Measurements from ENCODE around the gene EPM2A. TPM values are rescaled to one million over a fixed set of nuclear protein-coding genes. Genes with fewer than 3 reads are reported as not detected.

Gene EPM2A
- total RNA-seq, 5 donors from 2014 or later (not counting 1 experiment from before 2014, with no cell fraction given): 9.0 to 13.5 (median 10.7) TPM

DNA sequence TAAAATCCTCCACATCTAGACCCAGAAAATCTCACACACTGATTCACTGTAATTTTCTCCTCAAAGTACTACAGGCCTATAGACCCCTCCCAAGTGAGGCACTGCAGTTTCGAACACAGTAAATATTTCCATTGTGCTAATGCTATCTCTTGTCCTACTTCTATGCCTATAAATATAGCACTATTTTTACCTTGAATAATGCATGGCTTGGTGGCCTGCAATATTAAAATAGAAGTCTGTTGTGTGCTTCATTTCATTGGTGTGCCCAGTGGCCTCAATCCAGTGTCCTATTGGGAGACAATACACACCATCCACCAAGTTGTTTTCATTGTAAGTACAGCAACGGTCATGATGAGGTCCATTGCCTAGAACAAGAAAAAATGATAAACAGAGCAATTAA is 49.4 kb downstream of the EPM2A start:
- Mint-ChIP-seq H3K27me3 (no peaks in the 10 kb centered on the region), H3K27ac (no peak overlapping the region), H3K9me3 (peaks cover 5 to 10% (median 9%) of the 10 kb centered on the region in 3 donors), H3K36me3 (peaks cover 37% of the 10 kb centered on the region), H3K4me3 (no peak overlapping the region), H3K4me1 (no peaks in the 10 kb centered on the region)
- Histone ChIP-seq H3K4me1 (ENCODE audit: control insufficient read depth in 1 of 2, extremely low read depth in 1 of 2, insufficient read depth in 2 of 2, low read length in 2 of 2) (no peaks in the 10 kb centered on the region), H3K9me3 (no peaks in the 10 kb centered on the region), H3K27ac (ENCODE audit: low read length) (no peak overlapping the region), H3K36me3 (ENCODE audit: control insufficient read depth in 2 of 2, extremely low read depth in 1 of 2, insufficient read depth in 1 of 2, low read length in 1 of 2) (no peaks in the 10 kb centered on the region), H3K4me3 (ENCODE audit: control insufficient read depth in 1 of 2, extremely low read depth in 1 of 2, low read length in 1 of 2) (no peak overlapping the region), H3K27me3 (replicated peaks in 1 of 2; ENCODE audit: control insufficient read depth in 2 of 2, extremely low read depth in 1 of 2, insufficient read depth in 2 of 2, low read length in 1 of 2) (no peaks in the 10 kb centered on the region)
- no peak for DNase-seq
- WGBS (ENCODE audit: insufficient coverage): no CpG with 5 or more reads among the region's 2 CpGs
- ChIA-PET CTCF (interaction anchor here in 1 of 2 donors (0.6 kb wide), 1 partner anchor 46 kb away, joined by 3 read pairs; no protein-coding TSS in a partner anchor), POLR2A (no interaction called here)
- no peak for ATAC-seq (replicated peaks in 1 of 4)

DNA sequence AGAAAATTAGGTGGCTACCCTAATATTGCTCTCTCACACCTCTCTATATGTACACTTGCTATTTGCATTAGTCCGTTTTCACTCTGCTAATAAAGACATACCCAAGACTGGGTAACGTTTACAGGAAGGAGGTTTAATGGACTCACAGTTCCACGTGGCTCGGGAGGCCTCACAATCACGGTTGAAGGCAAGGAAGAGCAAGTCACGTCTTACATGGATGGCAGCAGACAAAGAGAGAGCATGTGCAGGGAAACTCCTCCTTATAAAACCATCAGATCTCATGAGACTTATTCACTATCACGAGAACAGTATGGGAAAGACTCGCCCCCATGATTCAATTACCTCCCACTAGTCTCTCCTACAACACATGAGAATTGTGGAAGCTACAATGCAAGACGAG is 53.4 kb downstream of the EPM2A start:
- H3K9me3 Mint-ChIP-seq: peaks cover 5 to 23% (median 12%) of the 10 kb centered on the region in 3 donors
- ATAC-seq (replicated peaks in 1 of 4): no peak
- peaks cover 59% of the 10 kb centered on the region for H3K36me3 Mint-ChIP-seq
- H3K27me3 ChIP-seq (replicated peaks in 1 of 2; ENCODE audit: control insufficient read depth in 2 of 2, extremely low read depth in 1 of 2, insufficient read depth in 2 of 2, low read length in 1 of 2): no peaks in the 10 kb centered on the region
- CTCF ChIA-PET: no interaction called here
- H3K4me3 ChIP-seq (ENCODE audit: control insufficient read depth in 1 of 2, extremely low read depth in 1 of 2, low read length in 1 of 2): no peak overlapping the region
- H3K27me3 Mint-ChIP-seq: no peaks in the 10 kb centered on the region
- H3K4me3 Mint-ChIP-seq: no peak overlapping the region
- POLR2A ChIA-PET: no interaction called here
- no peaks in the 10 kb centered on the region for H3K4me1 ChIP-seq (ENCODE audit: control insufficient read depth in 1 of 2, extremely low read depth in 1 of 2, insufficient read depth in 2 of 2, low read length in 2 of 2)
- no peaks in the 10 kb centered on the region for H3K4me1 Mint-ChIP-seq
- 94% methylated on average over 6 of the region's 9 CpGs for WGBS (ENCODE audit: insufficient coverage)
- H3K27ac Mint-ChIP-seq: no peak overlapping the region
- DNase-seq: no peak
- H3K27ac ChIP-seq (ENCODE audit: low read length): no peak overlapping the region
- no peaks in the 10 kb centered on the region for H3K36me3 ChIP-seq (ENCODE audit: control insufficient read depth in 2 of 2, extremely low read depth in 1 of 2, insufficient read depth in 1 of 2, low read length in 1 of 2)
- no peaks in the 10 kb centered on the region for H3K9me3 ChIP-seq

DNA sequence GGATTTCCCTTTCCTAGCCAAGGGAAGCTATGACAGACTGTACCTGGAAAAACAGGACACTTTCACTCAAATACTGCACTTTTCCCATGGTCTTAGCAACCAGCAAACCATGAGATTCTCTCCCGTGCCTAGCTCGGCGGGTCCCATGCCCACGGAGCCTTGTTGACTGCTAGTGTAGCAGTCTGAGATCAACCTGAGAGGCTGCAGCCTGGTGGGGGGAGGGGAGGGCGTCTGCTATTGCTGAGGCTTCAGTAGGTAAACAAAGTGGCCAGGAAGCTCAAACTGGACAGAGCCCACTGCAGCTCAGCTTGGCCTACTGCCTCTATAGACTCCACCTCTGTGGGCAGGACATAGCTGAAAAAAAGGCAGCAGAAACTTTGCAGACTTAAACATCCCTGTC is 61.8 kb downstream of the EPM2A start:
- no CpG with 5 or more reads among the region's 5 CpGs for WGBS (ENCODE audit: insufficient coverage)
- POLR2A ChIA-PET: no interaction called here
- Histone ChIP-seq H3K4me1 (ENCODE audit: control insufficient read depth in 1 of 2, extremely low read depth in 1 of 2, insufficient read depth in 2 of 2, low read length in 2 of 2) (no peaks in the 10 kb centered on the region), H3K4me3 (ENCODE audit: control insufficient read depth in 1 of 2, extremely low read depth in 1 of 2, low read length in 1 of 2) (no peak overlapping the region), H3K36me3 (ENCODE audit: control insufficient read depth in 2 of 2, extremely low read depth in 1 of 2, insufficient read depth in 1 of 2, low read length in 1 of 2) (no peaks in the 10 kb centered on the region), H3K27me3 (replicated peaks in 1 of 2; ENCODE audit: control insufficient read depth in 2 of 2, extremely low read depth in 1 of 2, insufficient read depth in 2 of 2, low read length in 1 of 2) (no peaks in the 10 kb centered on the region), H3K9me3 (no peaks in the 10 kb centered on the region), H3K27ac (ENCODE audit: low read length) (no peak overlapping the region)
- Mint-ChIP-seq H3K4me1 (no peaks in the 10 kb centered on the region), H3K27me3 (no peaks in the 10 kb centered on the region), H3K27ac (no peak overlapping the region), H3K9me3 (peaks cover 0 to 8% (median 0%) of the 10 kb centered on the region in 3 donors), H3K36me3 (peaks cover 75% of the 10 kb centered on the region), H3K4me3 (no peak overlapping the region)
- DNase-seq: no peak
- CTCF ChIA-PET: no interaction called here
- ATAC-seq (replicated peaks in 1 of 4): no peak

DNA sequence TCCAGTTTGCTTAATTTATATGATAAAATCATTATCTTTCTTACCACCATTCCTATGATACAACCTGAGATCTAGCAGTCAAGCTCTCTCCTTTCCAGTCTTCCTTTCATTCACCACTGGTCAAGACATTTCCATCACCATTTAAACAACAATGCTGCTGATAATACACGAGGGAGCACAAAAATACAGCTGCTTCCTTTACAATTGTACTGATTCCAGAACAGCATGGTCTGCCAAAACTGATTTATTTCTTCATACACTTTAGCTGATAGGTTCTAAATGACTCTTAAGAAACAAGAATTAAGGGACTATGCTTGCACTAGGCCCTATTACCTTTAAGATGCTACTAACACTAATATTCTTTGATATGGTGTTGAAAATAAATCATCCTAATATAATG is 65.0 kb downstream of the EPM2A start:
- Mint-ChIP-seq H3K36me3 (peaks cover 50% of the 10 kb centered on the region), H3K4me3 (no peak overlapping the region), H3K4me1 (no peaks in the 10 kb centered on the region), H3K27me3 (no peaks in the 10 kb centered on the region), H3K9me3 (no peaks in the 10 kb centered on the region), H3K27ac (no peak overlapping the region)
- H3K4me3 ChIP-seq (ENCODE audit: control insufficient read depth in 1 of 2, extremely low read depth in 1 of 2, low read length in 1 of 2): no peak overlapping the region
- no peaks in the 10 kb centered on the region for H3K4me1 ChIP-seq (ENCODE audit: control insufficient read depth in 1 of 2, extremely low read depth in 1 of 2, insufficient read depth in 2 of 2, low read length in 2 of 2)
- no CpG with 5 or more reads among the region's 1 CpG for WGBS (ENCODE audit: insufficient coverage)
- H3K27me3 ChIP-seq (replicated peaks in 1 of 2; ENCODE audit: control insufficient read depth in 2 of 2, extremely low read depth in 1 of 2, insufficient read depth in 2 of 2, low read length in 1 of 2): no peaks in the 10 kb centered on the region
- H3K9me3 ChIP-seq: no peaks in the 10 kb centered on the region
- POLR2A ChIA-PET: no interaction called here
- ATAC-seq (replicated peaks in 1 of 4): no peak
- CTCF ChIA-PET: no interaction called here
- no peaks in the 10 kb centered on the region for H3K36me3 ChIP-seq (ENCODE audit: control insufficient read depth in 2 of 2, extremely low read depth in 1 of 2, insufficient read depth in 1 of 2, low read length in 1 of 2)
- H3K27ac ChIP-seq (ENCODE audit: low read length): no peak overlapping the region
- DNase-seq: no peak

DNA sequence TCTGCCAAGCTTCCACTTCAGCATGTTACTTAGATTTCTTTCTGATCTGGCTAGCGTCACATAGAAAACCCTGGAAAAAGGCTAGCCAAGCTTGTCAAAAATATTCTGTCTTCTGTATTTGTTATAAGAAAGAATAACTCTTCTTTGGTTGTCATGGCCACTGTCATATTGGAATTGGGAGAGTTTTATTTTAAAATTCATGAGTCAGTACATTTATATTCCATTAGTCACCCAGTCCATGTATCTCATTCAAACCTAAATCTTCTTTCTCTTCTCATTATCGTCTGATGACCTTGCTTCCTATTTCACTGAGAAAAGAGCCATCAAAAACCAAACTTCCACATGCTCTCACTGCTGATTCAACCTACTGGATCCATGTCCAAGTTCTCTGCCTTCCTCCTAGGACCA is 65.7 kb downstream of the EPM2A start:
- H3K9me3 Mint-ChIP-seq: no peaks in the 10 kb centered on the region
- H3K4me3 Mint-ChIP-seq: no peak overlapping the region
- Histone ChIP-seq H3K4me3 (ENCODE audit: control insufficient read depth in 1 of 2, extremely low read depth in 1 of 2, low read length in 1 of 2) (no peak overlapping the region), H3K9me3 (no peaks in the 10 kb centered on the region), H3K27me3 (replicated peaks in 1 of 2; ENCODE audit: control insufficient read depth in 2 of 2, extremely low read depth in 1 of 2, insufficient read depth in 2 of 2, low read length in 1 of 2) (no peaks in the 10 kb centered on the region), H3K27ac (ENCODE audit: low read length) (no peak overlapping the region), H3K36me3 (ENCODE audit: control insufficient read depth in 2 of 2, extremely low read depth in 1 of 2, insufficient read depth in 1 of 2, low read length in 1 of 2) (no peaks in the 10 kb centered on the region), H3K4me1 (ENCODE audit: control insufficient read depth in 1 of 2, extremely low read depth in 1 of 2, insufficient read depth in 2 of 2, low read length in 2 of 2) (no peaks in the 10 kb centered on the region)
- ATAC-seq (replicated peaks in 1 of 4): no peak
- H3K27me3 Mint-ChIP-seq: no peaks in the 10 kb centered on the region
- peaks cover 45% of the 10 kb centered on the region for H3K36me3 Mint-ChIP-seq
- ChIA-PET CTCF (no interaction called here), POLR2A (no interaction called here)
- no peak overlapping the region for H3K27ac Mint-ChIP-seq
- DNase-seq: no peak
- 80% methylated on average over 1 of the region's 2 CpGs for WGBS (ENCODE audit: insufficient coverage)
- no peaks in the 10 kb centered on the region for H3K4me1 Mint-ChIP-seq

DNA sequence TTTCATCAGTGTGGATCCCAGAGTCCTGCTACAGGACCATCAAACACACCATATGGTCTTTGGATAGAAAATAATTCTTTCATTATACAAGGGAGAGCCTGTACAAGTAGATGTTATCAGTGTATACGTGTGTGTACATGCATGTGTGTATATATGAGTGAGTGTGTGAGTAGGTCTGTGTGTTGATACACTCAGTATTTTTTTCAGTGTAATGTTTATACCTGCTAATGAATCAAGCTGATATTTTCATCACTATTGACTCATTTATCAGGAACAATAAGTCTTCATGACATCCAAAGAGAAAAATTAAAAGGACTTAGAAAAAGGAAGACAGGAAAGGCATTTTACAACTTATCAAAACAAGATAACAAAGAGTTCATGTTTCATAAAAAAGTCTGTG is 66.5 kb downstream of the EPM2A start:
- no peak overlapping the region for H3K27ac Mint-ChIP-seq
- no peak overlapping the region for H3K27ac ChIP-seq (ENCODE audit: low read length)
- no peaks in the 10 kb centered on the region for H3K4me1 Mint-ChIP-seq
- H3K9me3 Mint-ChIP-seq: no peaks in the 10 kb centered on the region
- WGBS (ENCODE audit: insufficient coverage): no CpG with 5 or more reads among the region's 1 CpG
- no peaks in the 10 kb centered on the region for H3K27me3 Mint-ChIP-seq
- H3K4me3 Mint-ChIP-seq: no peak overlapping the region
- POLR2A ChIA-PET: no interaction called here
- H3K36me3 ChIP-seq (ENCODE audit: control insufficient read depth in 2 of 2, extremely low read depth in 1 of 2, insufficient read depth in 1 of 2, low read length in 1 of 2): no peaks in the 10 kb centered on the region
- ATAC-seq (replicated peaks in 1 of 4): no peak
- no peaks in the 10 kb centered on the region for H3K9me3 ChIP-seq
- peaks cover 37% of the 10 kb centered on the region for H3K36me3 Mint-ChIP-seq
- no peaks in the 10 kb centered on the region for H3K4me1 ChIP-seq (ENCODE audit: control insufficient read depth in 1 of 2, extremely low read depth in 1 of 2, insufficient read depth in 2 of 2, low read length in 2 of 2)
- no peak overlapping the region for H3K4me3 ChIP-seq (ENCODE audit: control insufficient read depth in 1 of 2, extremely low read depth in 1 of 2, low read length in 1 of 2)
- H3K27me3 ChIP-seq (replicated peaks in 1 of 2; ENCODE audit: control insufficient read depth in 2 of 2, extremely low read depth in 1 of 2, insufficient read depth in 2 of 2, low read length in 1 of 2): no peaks in the 10 kb centered on the region
- DNase-seq: no peak
- CTCF ChIA-PET: no interaction called here

DNA sequence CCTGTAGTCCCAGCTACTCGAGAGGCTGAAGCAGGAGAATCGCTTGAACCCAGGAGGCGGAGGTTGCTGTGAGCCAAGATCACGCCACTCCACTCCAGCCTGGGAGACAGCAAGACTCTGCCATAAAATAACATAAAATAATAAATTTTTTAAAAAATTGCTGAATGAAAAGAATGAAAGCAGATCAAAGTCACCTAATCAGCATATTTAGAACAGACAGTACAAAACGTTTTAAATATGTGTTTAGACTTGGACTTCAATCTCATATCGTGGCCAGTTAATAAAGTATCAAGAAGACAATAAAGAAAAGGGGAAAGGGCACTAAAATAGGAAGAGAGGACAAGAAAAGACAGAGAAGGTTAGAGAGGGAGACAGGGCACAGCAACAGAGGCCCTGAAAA is 74.6 kb downstream of the EPM2A start:
- no peak for DNase-seq
- H3K4me1 ChIP-seq (ENCODE audit: control insufficient read depth in 1 of 2, extremely low read depth in 1 of 2, insufficient read depth in 2 of 2, low read length in 2 of 2): no peaks in the 10 kb centered on the region
- POLR2A ChIA-PET: no interaction called here
- no peaks in the 10 kb centered on the region for H3K27me3 ChIP-seq (replicated peaks in 1 of 2; ENCODE audit: control insufficient read depth in 2 of 2, extremely low read depth in 1 of 2, insufficient read depth in 2 of 2, low read length in 1 of 2)
- H3K27me3 Mint-ChIP-seq: no peaks in the 10 kb centered on the region
- H3K36me3 Mint-ChIP-seq: peaks cover 22% of the 10 kb centered on the region
- CTCF ChIA-PET: interaction anchor here in 1 of 2 donors (0.6 kb wide), 1 partner anchor 1505 kb away, joined by 3 read pairs; no protein-coding TSS in a partner anchor
- H3K4me1 Mint-ChIP-seq: no peaks in the 10 kb centered on the region
- WGBS (ENCODE audit: insufficient coverage): 90% methylated on average over 2 of the region's 6 CpGs
- no peak overlapping the region for H3K4me3 Mint-ChIP-seq
- H3K27ac ChIP-seq (ENCODE audit: low read length): no peak overlapping the region
- ATAC-seq (replicated peaks in 1 of 4): no peak
- H3K36me3 ChIP-seq (ENCODE audit: control insufficient read depth in 2 of 2, extremely low read depth in 1 of 2, insufficient read depth in 1 of 2, low read length in 1 of 2): no peaks in the 10 kb centered on the region
- no peaks in the 10 kb centered on the region for H3K9me3 ChIP-seq
- no peak overlapping the region for H3K27ac Mint-ChIP-seq
- H3K4me3 ChIP-seq (ENCODE audit: control insufficient read depth in 1 of 2, extremely low read depth in 1 of 2, low read length in 1 of 2): no peak overlapping the region
- H3K9me3 Mint-ChIP-seq: peaks cover 0 to 3% (median 0%) of the 10 kb centered on the region in 3 donors
